HepG2 (cell line): Measurements from ENCODE around the gene GLO1. TPM values are rescaled to one million over a fixed set of nuclear protein-coding genes. Genes with fewer than 3 reads are reported as not detected.

Experiments
- ATF5 ChIP-seq: sonication (generic); formaldehyde crosslinking; IDR thresholded peaks from 2 replicates; pipeline ENCODE4 v1.4.0; 2020; ENCODE audit warnings: mild to moderate bottlenecking, low read depth, missing genetic modification reagents
- BRD4 ChIP-seq: sonication (generic); formaldehyde crosslinking; IDR thresholded peaks from 2 replicates; pipeline ENCODE4 v1.4.0; 2020; ENCODE audit warnings: missing genetic modification reagents
- CHD4 ChIP-seq: fragments of 200-600 bp; sonication (generic); IDR thresholded peaks from 2 replicates; pipeline ENCODE4 v1.7.0; 2017; ENCODE audit warnings: mild to moderate bottlenecking, low read length, borderline replicate concordance
- FOXA1 ChIP-seq, 2 experiments: fragments of 450-650 bp in 1 of 2; sonication (generic) in 1 of 2; formaldehyde crosslinking in 1 of 2; IDR thresholded peaks; 2 replicates each; pipeline versions ENCODE4 v1.4.0 to v1.6.1; 2016 to 2020; ENCODE audit warnings: missing genetic modification reagents in 1 of 2
- HIVEP1 ChIP-seq: sonication (generic); formaldehyde crosslinking; IDR thresholded peaks from 2 replicates; pipeline ENCODE4 v1.4.0; 2020; ENCODE audit warnings: mild to moderate bottlenecking, missing genetic modification reagents
- HMG20A ChIP-seq: IDR thresholded peaks from 2 replicates; pipeline ENCODE4 v1.6.1; 2016; ENCODE audit warnings: borderline replicate concordance
- IKZF4 ChIP-seq: sonication (generic); formaldehyde crosslinking; IDR thresholded peaks from 2 replicates; pipeline ENCODE4 v1.5.1; 2020; ENCODE audit warnings: borderline replicate concordance, mild to moderate bottlenecking, low read depth, missing genetic modification reagents; ENCODE audit errors: not compliant biosample characterization
- MYC ChIP-seq: sonication (generic); formaldehyde crosslinking; IDR thresholded peaks from 2 replicates; pipeline ENCODE4 v1.9.0; 2021; ENCODE audit warnings: missing genetic modification reagents, borderline replicate concordance
- SRSF4 ChIP-seq: fragments of 200-400 bp; formaldehyde crosslinking; IDR thresholded peaks from one replicate; pipeline ENCODE4 v1.6.1; 2018; ENCODE audit warnings: mild to moderate bottlenecking, low read depth, low read length, moderate library complexity; ENCODE audit not compliant: poor library complexity, severe bottlenecking
- ZBTB7B ChIP-seq: sonication (generic); formaldehyde crosslinking; IDR thresholded peaks from 2 replicates; pipeline ENCODE4 v1.4.0; 2020; ENCODE audit warnings: missing genetic modification reagents
- ZNF142 ChIP-seq: sonication (generic); formaldehyde crosslinking; IDR thresholded peaks from 2 replicates; pipeline ENCODE4 v1.4.0; 2020; ENCODE audit warnings: missing genetic modification reagents
- ZNF335 ChIP-seq: sonication (generic); formaldehyde crosslinking; IDR thresholded peaks from 2 replicates; pipeline ENCODE4 v1.4.0; 2020; ENCODE audit warnings: missing genetic modification reagents
- ZNF337 ChIP-seq: sonication (generic); formaldehyde crosslinking; IDR thresholded peaks from 2 replicates; pipeline ENCODE4 v1.5.1; 2020; ENCODE audit warnings: missing genetic modification reagents, low read depth, mild to moderate bottlenecking, borderline replicate concordance
- ZNF660 ChIP-seq: sonication (generic); formaldehyde crosslinking; IDR thresholded peaks from 2 replicates; pipeline ENCODE4 v1.5.1; 2020; ENCODE audit warnings: mild to moderate bottlenecking, low read depth, missing genetic modification reagents, borderline replicate concordance
- ZNF746 ChIP-seq: sonication (generic); formaldehyde crosslinking; IDR thresholded peaks from 2 replicates; pipeline ENCODE4 v1.8.0; 2022; ENCODE audit warnings: mild to moderate bottlenecking, missing genetic modification reagents
- ZNF770 ChIP-seq: sonication (generic); formaldehyde crosslinking; IDR thresholded peaks from 2 replicates; pipeline ENCODE4 v1.5.0; 2020; ENCODE audit warnings: mild to moderate bottlenecking, missing genetic modification reagents
- ZXDC ChIP-seq: sonication (generic); formaldehyde crosslinking; IDR thresholded peaks from 2 replicates; pipeline ENCODE4 v1.5.0; 2020; ENCODE audit warnings: mild to moderate bottlenecking, missing genetic modification reagents
- polyA plus RNA-seq, 8 experiments: library from polyadenylated mRNA; depleted of rRNA in 3 of 8; stranded (reverse) in 7 of 8; unstranded in 1 of 8; fragments of >200 nt; fragmentation: Illumina TruSeq in 4 of 8; extraction: Trizol in 4 of 8; gene quantifications; 2 replicates each; pipeline versions ENCODE4 v1.2.1 to v1.2.3, GENCODE V29; 2011 to 2016; ENCODE audit warnings: low read depth in 4 of 8, missing spikeins in 1 of 8, mixed read lengths in 1 of 8; ENCODE audit not compliant: insufficient read depth in 1 of 8
- total RNA-seq, 5 experiments: library from RNA; depleted of rRNA; stranded (reverse); fragments of >200 nt; fragmentation: Illumina TruSeq; extraction: Trizol; gene quantifications; 2 replicates each; pipeline ENCODE4 v1.2.3, GENCODE V29; 2016; ENCODE audit warnings: low read depth in 1 of 5

The GLO1 gene
- total and polyA plus RNA-seq, 2 of the 13 experiments (the other 11 are each of a cell fraction or from before 2014, with no cell fraction given): 77.1 to 177 TPM

GRCh38 chr6:38639498-38640215, 63.3 kb downstream of the GLO1 start, which contains the start of gene BTBD9 (continued):
- TF ChIP-seq ZNF142 (no peak), MYC (peak; percentile 50), CHD4 (no peak), ZNF337 (no peak), ATF5 (CRISPR knock-in tag) (no peak), FOXA1 (IDR thresholded peaks at IDR 0.05) (no peak), FOXA1 (CRISPR knock-in tag; IDR thresholded peaks at IDR 0.05) (no peak), ZBTB7B (CRISPR knock-in tag) (no peak), ZNF660 (CRISPR knock-in tag) (no peak), HIVEP1 (CRISPR knock-in tag) (0 out of 2 replicates have a peak, but pooled peaks have one; percentile 67), ZNF335 (CRISPR knock-in tag) (no peak), ZNF770 (CRISPR knock-in tag) (no peak; the same call in 1 of the 2 replicates), HMG20A (CRISPR knock-in tag) (no peak), BRD4 (no peak), SRSF4 (no peak), ZXDC (no peak), ZNF746 (CRISPR knock-in tag) (no peak), IKZF4 (CRISPR knock-in tag) (no peak)
